H1 (cell line): ENCODE data around the gene GJA8. TPM values are rescaled to one million over a fixed set of nuclear protein-coding genes. Genes with fewer than 3 reads are reported as not detected.

Experiments used
- CTCF ChIA-PET: fragments of 300-600 bp; sonication (Branson Sonifier 250); formaldehyde crosslinking; loops from one replicate; lab custom pipeline; 2021; ENCODE audit not compliant: partially characterized antibody; lab: Charles Lee
- POLR2A ChIA-PET: fragments of 300-600 bp; sonication (Branson Sonifier 250); formaldehyde crosslinking; loops from one replicate; lab custom pipeline; 2021; ENCODE audit warnings: inconsistent platforms; ENCODE audit not compliant: partially characterized antibody; lab: Charles Lee
- DNase-seq, 2 experiments: peaks; one replicate each; pipeline versions ENCODE4 v3.0.0 to v3.0.0-alpha.2; 2010 to 2022; ENCODE audit warnings: low spot score in 2 of 2, low read depth in 1 of 2, mixed read lengths in 1 of 2
- FAIRE-seq: peaks from 2 replicates; lab custom pipeline; 2011; peaks lifted over from hg19 to GRCh38; lab: Jason Lieb, UNC
- H2AFZ ChIP-seq: 2 replicates; pipeline ENCODE4 v1.8.1; 2012; ENCODE audit warnings: low read length, inconsistent platforms
- H2AK5ac ChIP-seq: 2 replicates; pipeline ENCODE4 v1.6.1; 2013; ENCODE audit warnings: low read depth, low read length
- H2BK120ac ChIP-seq: replicated peaks from 2 replicates; pipeline ENCODE3; 2013; ENCODE audit warnings: low read depth, low read length, inconsistent platforms
- H2BK12ac ChIP-seq: 2 replicates; pipeline ENCODE4 v1.6.1; 2013; ENCODE audit warnings: low read depth, low read length
- H2BK15ac ChIP-seq: 2 replicates; pipeline ENCODE4 v1.6.1; 2013; ENCODE audit warnings: low read length
- H2BK20ac ChIP-seq: 2 replicates; pipeline ENCODE4 v1.6.1; 2013; ENCODE audit warnings: low read length
- H2BK5ac ChIP-seq: 2 replicates; pipeline ENCODE4 v1.6.1; 2013; ENCODE audit warnings: low read depth, low read length
- H3K14ac ChIP-seq: 2 replicates; pipeline ENCODE4 v1.6.1; 2013; ENCODE audit warnings: inconsistent platforms; ENCODE audit not compliant: insufficient read length
- H3K18ac ChIP-seq: 2 replicates; pipeline ENCODE4 v1.6.1; 2013; ENCODE audit warnings: low read length; ENCODE audit errors: extremely low read depth
- H3K23ac ChIP-seq: 2 replicates; pipeline ENCODE4 v1.6.1; 2013; ENCODE audit warnings: inconsistent platforms; ENCODE audit not compliant: insufficient read length
- H3K23me2 ChIP-seq: 2 replicates; pipeline ENCODE4 v1.6.1; 2013; ENCODE audit warnings: low read depth, low read length
- H3K27ac ChIP-seq: 2 replicates; pipeline ENCODE4 v1.6.1; 2011; ENCODE audit warnings: low read depth, low read length, inconsistent platforms
- H3K27me3 ChIP-seq, 4 experiments: replicated peaks in 1 of 4; 1 replicate in 1 of 4; 2 replicates in 3 of 4; pipeline versions ENCODE4 v1.6.1 to v1.8.1; 2011 to 2013; ENCODE audit warnings: low read length in 3 of 4, mild to moderate bottlenecking in 3 of 4, inconsistent platforms in 2 of 4, mixed read lengths in 2 of 4, moderate library complexity in 1 of 4; ENCODE audit not compliant: control insufficient read depth in 3 of 4, insufficient read depth in 3 of 4; ENCODE audit errors: extremely low read depth in 1 of 4
- H3K36me3 ChIP-seq, 4 experiments: 2 replicates each; pipeline versions ENCODE4 v1.6.1 to v1.8.1; 2011 to 2013; ENCODE audit warnings: mild to moderate bottlenecking in 4 of 4, low read length in 3 of 4, moderate library complexity in 2 of 4, control low read depth in 1 of 4, inconsistent platforms in 1 of 4; ENCODE audit not compliant: insufficient read depth in 4 of 4, control insufficient read depth in 2 of 4
- H3K4ac ChIP-seq: replicated peaks from 2 replicates; pipeline ENCODE3; 2013; ENCODE audit warnings: low read length, low read depth, mixed read lengths, inconsistent platforms; ENCODE audit not compliant: insufficient read length
- H3K4me1 ChIP-seq, 4 experiments: replicated peaks in 1 of 4; 1 replicate in 1 of 4; 2 replicates in 3 of 4; pipeline versions ENCODE4 v1.6.1 to v1.8.1; 2011 to 2013; ENCODE audit warnings: low read length in 3 of 4, inconsistent platforms in 2 of 4, mixed read lengths in 1 of 4; ENCODE audit not compliant: insufficient read depth in 4 of 4, control insufficient read depth in 3 of 4
- H3K4me2 ChIP-seq, 2 experiments: 2 replicates each; pipeline versions ENCODE4 v1.6.1 to v1.8.1; 2011 to 2013; ENCODE audit warnings: low read depth in 2 of 2, low read length in 2 of 2, control low read depth in 1 of 2, inconsistent platforms in 1 of 2, mild to moderate bottlenecking in 1 of 2; ENCODE audit not compliant: insufficient read depth in 1 of 2
- H3K4me3 ChIP-seq, 4 experiments: fragments of 200-600, 300-600 bp in 1 of 4; sonication (generic), shearing (Covaris generic), sonication (Bioruptor Twin) in 1 of 4; 2 replicates each; pipeline versions ENCODE4 v1.5.1 to v1.8.1; 2011 to 2016; ENCODE audit warnings: low read length in 4 of 4, low read depth in 3 of 4, control low read depth in 2 of 4, inconsistent platforms in 2 of 4, mild to moderate bottlenecking in 2 of 4, mixed read lengths in 1 of 4, moderate library complexity in 1 of 4; ENCODE audit not compliant: insufficient read depth in 2 of 4; ENCODE audit errors: extremely low read depth in 1 of 4
- H3K56ac ChIP-seq: replicated peaks from 2 replicates; pipeline ENCODE3; 2013; ENCODE audit warnings: low read depth, mild to moderate bottlenecking, mixed read lengths, low read length, inconsistent platforms; ENCODE audit not compliant: insufficient read length
- H3K79me1 ChIP-seq: 2 replicates; pipeline ENCODE4 v1.6.1; 2013; ENCODE audit warnings: low read depth, low read length, control low read depth
- H3K79me2 ChIP-seq, 2 experiments: 2 replicates each; pipeline versions ENCODE4 v1.6.1 to v1.8.1; 2012 to 2013; ENCODE audit warnings: low read length in 2 of 2, mild to moderate bottlenecking in 2 of 2, inconsistent platforms in 1 of 2; ENCODE audit not compliant: insufficient read depth in 2 of 2, control insufficient read depth in 1 of 2
- H3K9ac ChIP-seq, 4 experiments: replicated peaks in 1 of 4; 1 replicate in 1 of 4; 2 replicates in 3 of 4; pipeline versions ENCODE4 v1.6.1 to v1.8.1; 2011 to 2013; ENCODE audit warnings: low read depth in 3 of 4, low read length in 3 of 4, control low read depth in 2 of 4, mild to moderate bottlenecking in 2 of 4, moderate library complexity in 2 of 4, inconsistent platforms in 1 of 4; ENCODE audit errors: extremely low read depth in 1 of 4
- H3K9me3 ChIP-seq, 2 experiments: 2 replicates each; pipeline versions ENCODE4 v1.6.1 to v1.8.1; 2012 to 2013; ENCODE audit warnings: mild to moderate bottlenecking in 2 of 2, moderate library complexity in 2 of 2, control low read depth in 1 of 2, inconsistent platforms in 1 of 2, low read depth in 1 of 2, low read length in 1 of 2, mixed read lengths in 1 of 2; ENCODE audit not compliant: insufficient read depth in 2 of 2
- H4K20me1 ChIP-seq, 2 experiments: replicated peaks in 1 of 2; 2 replicates each; pipeline versions ENCODE3 to v1.8.1; 2011 to 2013; ENCODE audit warnings: inconsistent platforms in 2 of 2, low read length in 2 of 2, mild to moderate bottlenecking in 1 of 2; ENCODE audit not compliant: insufficient read depth in 2 of 2, control insufficient read depth in 1 of 2
- H4K5ac ChIP-seq: 2 replicates; pipeline ENCODE4 v1.6.1; 2013; ENCODE audit warnings: low read length, low read depth, mixed read lengths, inconsistent platforms; ENCODE audit not compliant: insufficient read length
- H4K8ac ChIP-seq: 2 replicates; pipeline ENCODE4 v1.8.0; 2013; ENCODE audit warnings: mild to moderate bottlenecking, moderate library complexity, low read length, inconsistent platforms; ENCODE audit not compliant: insufficient read depth; ENCODE audit errors: extremely low read depth
- H4K91ac ChIP-seq: replicated peaks from 2 replicates; pipeline ENCODE3; 2013; ENCODE audit warnings: low read length, mixed read lengths, inconsistent platforms; ENCODE audit not compliant: insufficient read length
- CBX5 ChIP-seq: fragments of 300-800, 300-1000 bp; sonication (generic); IDR thresholded peaks from 2 replicates; pipeline ENCODE4 v1.7.1; 2016; ENCODE audit warnings: antibody characterized with exemption, low read length, low read depth
- CBX8 ChIP-seq: fragments of 300-800, 300-1000 bp; sonication (generic); IDR thresholded peaks from 2 replicates; pipeline ENCODE4 v1.7.1; 2016; ENCODE audit warnings: low read depth, low read length, borderline replicate concordance
- CHD1 ChIP-seq: IDR thresholded peaks from 2 replicates; pipeline ENCODE4 v1.6.1; 2012; ENCODE audit warnings: low read depth, low read length, improper control_type of control experiment
- E2F6 ChIP-seq: IDR thresholded peaks from 2 replicates; pipeline ENCODE4 v1.6.1; 2012; ENCODE audit warnings: inconsistent platforms
- EP300 ChIP-seq, 2 experiments: IDR thresholded peaks; 1 replicate in 1 of 2; 2 replicates in 1 of 2; pipeline ENCODE4 v1.6.1; 2011 to 2012; ENCODE audit warnings: low read depth in 2 of 2, low read length in 2 of 2, mild to moderate bottlenecking in 2 of 2, borderline replicate concordance in 1 of 2, inconsistent platforms in 1 of 2, moderate library complexity in 1 of 2
- HDAC2 ChIP-seq, 2 experiments: fragments of 300-600 bp in 1 of 2; sonication (generic) in 1 of 2; IDR thresholded peaks; 2 replicates each; pipeline ENCODE4 v1.6.1; 2011 to 2012; ENCODE audit warnings: low read depth in 2 of 2, low read length in 2 of 2, mild to moderate bottlenecking in 2 of 2, moderate library complexity in 2 of 2, borderline replicate concordance in 1 of 2, inconsistent platforms in 1 of 2
- NRF1 ChIP-seq: IDR thresholded peaks from 2 replicates; pipeline ENCODE4 v1.6.1; 2011; ENCODE audit warnings: mild to moderate bottlenecking, low read depth, low read length, improper control_type of control experiment
- POLR2AphosphoS5 ChIP-seq: IDR thresholded peaks from 2 replicates; pipeline ENCODE4 v1.6.1; 2011; ENCODE audit warnings: low read depth, low read length
- RBBP5 ChIP-seq: IDR thresholded peaks from 2 replicates; pipeline ENCODE4 v1.7.1; 2012; ENCODE audit warnings: low read depth, mild to moderate bottlenecking, inconsistent platforms, low read length, moderate library complexity, borderline replicate concordance
- WGBS, 2 experiments: shearing (Covaris generic) in 1 of 2; methylation state at CpG; one replicate each; pipeline versions ENCODE4 v1.1.6 to v1.1.7; 2013 to 2015; ENCODE audit warnings: low lambda C conversion rate in 2 of 2, mixed read lengths in 2 of 2, inconsistent platforms in 1 of 2, low coverage in 1 of 2, missing lambda C conversion rate in 1 of 2; ENCODE audit not compliant: insufficient replicate concordance in 2 of 2, insufficient coverage in 1 of 2, insufficient read length in 1 of 2; ENCODE audit errors: extremely low coverage in 1 of 2, missing lambda C conversion rate in 1 of 2; 5-methylcytosine and 5-hydroxymethylcytosine counted together
- polyA plus RNA-seq, 7 experiments: library from polyadenylated mRNA; depleted of rRNA in 3 of 7; stranded (reverse) in 5 of 7; unstranded in 2 of 7; fragments of >200 nt in 5 of 7; fragments of 200-250 nt in 2 of 7; gene quantifications; 1 replicate in 5 of 7; 2 replicates in 1 of 7; 4 replicates in 1 of 7; pipeline versions ENCODE4 v1.2.1 to v1.2.3, GENCODE V29; 2011 to 2013; ENCODE audit warnings: missing spikeins in 2 of 7, mixed read lengths in 2 of 7
- total RNA-seq: library from RNA; stranded (reverse); fragmentation: NEBNext Ultra II Directional; extraction: Animal tissue kit (Norgen Biotek cat#: 25700); gene quantifications from 2 replicates; pipeline ENCODE4 v1.2.1, GENCODE V29; 2021

GJA8 gene
- total and polyA plus RNA-seq, 2 of the 8 experiments (the other 6 are each of a cell fraction or from before 2014, with no cell fraction given), result not detected

GRCh38 chr1:147904726-147905125 is 2.1 kb downstream of the GJA8 start:
- Histone ChIP-seq H4K20me1 (no peaks in the 10 kb centered on the region), H2BK5ac (no peak overlapping the region), H4K5ac (no peak overlapping the region), H3K18ac (no peak overlapping the region), H3K4me1 (no peaks in the 10 kb centered on the region), H3K14ac (no peak overlapping the region), H3K9ac (no peak overlapping the region), H3K4ac (no peak overlapping the region), H3K23me2 (no peaks in the 10 kb centered on the region), H3K79me1 (no peaks in the 10 kb centered on the region), H2BK120ac (no peak overlapping the region), H2BK20ac (no peak overlapping the region), H3K4me2 (no peak overlapping the region), H2BK15ac (no peak overlapping the region), H3K9me3 (no peaks in the 10 kb centered on the region), H3K27ac (no peak overlapping the region), H3K79me2 (no peaks in the 10 kb centered on the region), H2AFZ (no peak overlapping the region), H2BK12ac (no peak overlapping the region), H3K27me3 (no peaks in the 10 kb centered on the region), H3K36me3 (no peaks in the 10 kb centered on the region), H3K23ac (no peak overlapping the region), H3K56ac (no peak overlapping the region), H4K91ac (no peak overlapping the region), H2AK5ac (no peak overlapping the region), H3K4me3 (no peak overlapping the region), H4K8ac (no peak overlapping the region)
- no peak for TF ChIP-seq EP300 (IDR thresholded peaks at IDR 0.05; ENCODE audit: borderline replicate concordance in 1 of 2, low read depth in 2 of 2, low read length in 2 of 2)
- no peak for TF ChIP-seq NRF1
- no peak for TF ChIP-seq HDAC2 (IDR thresholded peaks at IDR 0.05; ENCODE audit: borderline replicate concordance in 1 of 2, low read depth in 2 of 2, low read length in 2 of 2)
- no peak for TF ChIP-seq CBX5
- no peak for TF ChIP-seq RBBP5
- no peak for TF ChIP-seq E2F6
- no peak for TF ChIP-seq CHD1
- no peak for TF ChIP-seq POLR2AphosphoS5
- TF ChIP-seq CBX8, result no peak
- ChIA-PET CTCF (interaction anchor here (0.6 to 5.5 kb wide), 4 partner anchors 9 to 182 kb away, joined by 3 to 21 read pairs (median 8); no protein-coding TSS in a partner anchor), POLR2A (interaction anchor here (1.1 kb wide), 1 partner anchor 12 kb away, joined by 4 read pairs; no protein-coding TSS in a partner anchor)
- WGBS, 2 experiments, result 85% methylated on average over 3 of the region's 3 CpGs; no CpG with 5 or more reads in 1 of the 2 experiments
- FAIRE-seq (no peak), DNase-seq (no peak)
